HG02981 (cell line): ENCODE results near the gene FGFR1OP2.

ENCODE experiments used
- ATAC-seq: cut with Tn5 transposase; IDR thresholded peaks from one replicate; pipeline ENCODE4 v1.9.1; 2021; ENCODE audit warnings: mild to moderate bottlenecking, moderate library complexity; ENCODE audit not compliant: unreplicated experiment

Gene FGFR1OP2

DNA sequence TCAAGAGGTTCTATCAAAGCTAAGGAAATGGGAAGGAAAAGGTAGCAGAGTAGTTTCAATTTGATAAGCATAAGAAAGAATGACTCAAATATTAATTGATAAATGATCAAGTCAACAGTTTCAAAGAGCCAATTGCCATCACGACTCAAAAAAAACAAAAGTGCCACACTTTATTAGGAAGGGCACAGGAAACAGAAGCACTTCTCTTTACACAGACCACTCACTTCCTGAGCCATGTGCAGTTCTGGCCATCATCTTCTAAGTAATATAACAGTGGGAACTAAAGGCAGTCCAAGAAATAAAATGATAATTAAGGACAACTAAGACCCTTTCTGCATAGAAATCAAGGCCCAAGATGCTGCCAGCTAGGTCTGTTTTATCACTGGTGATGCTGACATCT lies 62.7 kb downstream of the FGFR1OP2 start:
- ATAC-seq, result no peak

DNA sequence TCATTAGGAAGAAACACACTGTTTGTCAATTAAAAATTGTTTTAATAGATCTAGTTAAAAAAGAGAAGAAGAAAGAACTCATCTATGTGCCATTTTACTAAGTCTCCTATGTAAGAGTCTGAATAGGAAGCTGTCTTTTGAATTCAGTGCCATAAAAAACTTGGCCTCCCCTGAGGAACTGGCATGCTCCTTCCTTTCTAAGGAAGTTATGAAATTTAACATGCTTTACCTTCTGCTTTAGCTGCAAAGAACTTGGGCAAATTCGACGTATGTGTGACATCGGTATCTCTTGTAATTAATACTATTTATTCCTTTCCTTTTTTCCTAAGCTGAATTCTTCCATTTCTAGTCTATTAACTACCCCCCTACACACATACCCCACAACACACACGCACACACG lies 63.4 kb downstream of the FGFR1OP2 start:
- no peak for ATAC-seq

DNA sequence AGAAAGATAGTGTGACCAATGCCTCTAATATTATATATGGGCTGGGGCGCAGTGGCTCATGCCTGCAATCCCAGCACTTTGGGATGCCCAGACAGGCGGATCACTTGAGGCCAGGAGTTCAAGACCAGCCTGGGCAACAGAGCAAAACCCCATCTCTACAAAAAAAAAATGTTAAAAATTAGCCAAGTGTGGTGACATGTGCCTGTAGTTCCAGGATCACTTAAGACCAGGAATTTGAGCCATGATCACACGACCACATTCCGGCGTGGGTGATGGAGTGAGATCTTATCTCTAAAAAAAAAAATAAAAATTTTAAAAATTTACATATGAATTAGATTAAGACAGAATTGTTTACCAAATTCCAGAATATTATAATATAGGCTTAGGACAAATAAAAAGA lies 63.9 kb downstream of the FGFR1OP2 start:
- no peak for ATAC-seq

DNA sequence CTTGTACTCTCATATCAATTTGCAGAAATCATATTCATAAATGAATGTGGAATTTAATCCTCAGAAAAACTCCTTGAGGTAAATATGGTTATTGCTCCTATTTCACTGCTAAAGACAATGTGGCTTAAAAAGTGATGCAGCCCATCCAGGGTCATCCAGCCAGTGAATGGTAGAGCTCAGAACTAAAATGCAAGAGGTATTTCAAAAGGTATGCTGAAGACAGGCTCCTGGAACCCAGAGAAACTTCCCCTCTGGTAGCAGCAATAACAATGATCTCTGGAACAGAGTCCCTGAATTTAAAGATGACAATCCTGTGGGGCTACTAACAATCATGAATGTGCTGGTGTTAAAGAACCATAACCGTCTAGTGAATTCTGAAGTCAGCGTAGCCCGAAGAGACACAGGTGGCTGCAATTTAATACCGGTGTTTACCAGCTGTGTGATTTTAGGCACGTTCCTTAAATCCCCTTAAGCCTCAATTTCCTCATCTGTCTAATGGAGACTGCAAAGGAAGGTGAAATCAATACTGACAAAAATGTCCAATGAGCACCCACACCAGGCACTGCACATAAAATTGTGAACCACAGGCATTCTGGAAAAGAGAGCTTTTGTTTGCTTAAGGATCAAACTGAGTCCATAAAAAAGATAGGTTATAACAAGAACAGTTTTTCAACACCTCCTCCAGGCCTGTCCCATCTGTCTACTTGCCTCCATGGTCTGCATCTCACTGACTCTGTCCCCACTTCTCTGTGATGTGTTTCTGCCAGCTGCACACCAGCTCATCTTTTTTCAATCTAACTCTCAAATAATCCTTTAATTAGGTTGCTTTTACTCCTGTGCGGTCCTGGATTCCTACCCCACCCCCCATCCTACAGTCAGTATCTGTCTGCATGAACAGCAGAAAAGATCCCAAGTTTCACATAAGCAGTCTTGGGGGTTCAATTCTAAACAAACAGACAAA lies 65.4 kb downstream of the FGFR1OP2 start:
- no peak for ATAC-seq

DNA sequence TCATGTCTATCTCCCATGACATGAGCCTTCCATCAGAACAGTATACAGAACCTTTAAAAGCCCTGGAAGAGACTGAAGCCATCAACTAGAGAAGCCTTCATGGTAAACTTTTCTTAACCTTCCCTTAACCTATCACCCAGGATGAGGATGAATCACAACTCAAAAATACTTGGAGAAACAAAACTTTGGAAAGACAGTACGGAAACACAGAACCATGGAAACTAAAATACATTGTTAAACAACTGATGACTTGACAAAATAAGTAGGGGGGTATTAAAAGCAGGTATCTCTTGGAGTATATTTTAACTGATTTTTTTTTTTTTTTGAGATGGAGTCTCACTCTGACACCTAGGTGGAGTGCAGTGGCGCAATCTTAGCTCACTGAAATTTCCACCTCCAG lies 67.2 kb downstream of the FGFR1OP2 start:
- no peak for ATAC-seq

DNA sequence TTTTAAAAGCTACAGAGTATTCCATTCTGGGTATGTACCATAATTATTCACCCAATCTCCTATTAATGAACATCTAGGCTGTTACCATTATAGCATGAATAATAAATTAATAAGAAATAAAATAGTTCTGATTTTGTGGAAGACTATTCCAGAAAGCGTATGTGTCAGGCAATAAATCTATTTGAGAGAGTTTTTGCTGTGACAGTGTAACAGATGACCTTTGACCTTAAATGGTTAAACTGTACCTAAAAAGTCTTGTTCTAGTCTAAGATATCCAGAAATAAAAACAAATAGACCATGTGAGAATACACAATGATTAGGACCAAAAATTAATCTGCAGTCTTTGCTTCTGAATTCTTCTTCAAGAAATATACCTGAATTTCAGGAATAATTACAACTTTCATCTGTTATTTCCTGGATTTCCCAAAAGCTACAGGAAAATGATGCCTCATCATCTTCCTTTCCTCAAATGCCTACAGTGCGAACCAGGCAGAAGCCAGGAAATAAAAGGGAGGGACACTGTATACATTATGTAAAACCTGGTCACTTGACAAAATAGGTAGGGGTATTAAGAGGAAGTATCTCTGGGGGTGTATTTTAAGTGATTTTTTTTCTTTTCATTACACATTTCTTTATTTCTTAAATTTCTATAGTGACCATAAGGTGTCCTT lies 68.7 kb downstream of the FGFR1OP2 start:
- no peak for ATAC-seq

DNA sequence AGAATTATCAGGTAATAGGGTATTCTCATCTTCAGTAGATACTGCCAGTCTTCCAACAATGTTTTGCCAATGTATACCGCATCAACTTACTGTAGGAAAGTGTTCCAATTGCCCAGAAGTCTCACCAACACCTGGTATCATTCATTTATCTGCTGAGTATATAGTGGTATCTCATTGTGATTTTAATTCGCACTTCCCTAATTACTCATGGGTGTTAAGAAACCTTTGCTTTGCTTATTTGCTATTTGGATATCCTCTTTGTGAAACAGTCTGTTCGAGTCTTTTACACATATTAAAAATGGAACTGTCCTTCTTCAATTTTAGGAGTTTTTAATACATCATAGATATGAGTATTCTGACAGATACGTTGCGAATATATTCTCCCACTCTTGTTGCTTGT lies 69.8 kb downstream of the FGFR1OP2 start:
- no peak for ATAC-seq

DNA sequence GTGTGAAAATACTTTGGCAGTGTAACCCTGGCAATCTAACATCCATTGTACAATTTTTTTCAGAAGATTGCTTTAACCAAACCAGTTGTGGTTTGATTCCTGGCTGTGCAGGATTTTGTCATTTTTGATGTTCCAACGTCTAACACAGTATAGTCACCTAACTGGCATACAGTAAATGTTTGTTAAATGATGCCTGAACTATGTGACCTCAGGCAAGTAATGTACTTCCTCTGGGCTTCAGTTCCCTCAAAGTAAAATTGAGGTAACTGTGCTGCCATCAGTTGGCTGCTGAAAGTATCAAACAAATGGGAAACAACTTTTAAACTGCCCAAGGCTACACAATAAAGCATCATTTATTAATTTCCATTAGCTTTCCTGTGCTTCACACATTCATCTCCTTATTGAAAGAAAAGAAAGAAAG lies 71.6 kb downstream of the FGFR1OP2 start:
- ATAC-seq, result no peak

DNA sequence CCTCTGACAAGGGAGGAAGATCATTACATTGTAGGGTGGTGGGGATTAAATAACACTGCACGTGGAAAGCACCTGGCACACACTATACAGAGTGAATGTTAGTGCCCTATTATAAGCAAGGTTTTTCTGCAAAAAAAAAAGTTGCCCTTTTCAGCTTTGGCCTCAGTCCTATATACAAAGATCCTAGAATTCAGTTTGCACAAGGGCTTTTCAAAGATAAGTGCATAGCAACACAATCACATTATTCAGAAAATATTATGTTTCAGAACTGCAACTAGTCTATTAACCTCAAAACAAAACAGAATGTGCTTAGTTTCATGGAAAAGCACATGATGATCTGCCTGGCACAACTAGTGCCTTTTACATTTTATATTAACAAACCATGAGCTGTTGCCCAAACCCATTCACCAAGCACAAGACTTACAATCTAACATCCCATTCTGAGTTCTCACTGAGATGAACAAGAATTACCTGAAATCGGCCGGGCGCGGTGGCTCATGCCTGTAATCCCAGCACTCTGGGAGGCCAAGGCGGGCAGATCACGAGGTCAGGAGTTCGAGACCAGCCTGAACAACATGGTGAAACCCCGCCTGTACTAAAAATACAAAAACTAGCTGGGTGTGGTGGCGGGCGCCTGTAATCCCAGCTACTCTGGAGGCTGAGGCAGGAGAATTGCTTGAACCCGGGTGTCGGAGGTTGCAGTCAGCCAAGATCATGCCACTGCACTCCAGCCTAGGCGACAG lies 74.1 kb downstream of the FGFR1OP2 start:
- no peak for ATAC-seq

DNA sequence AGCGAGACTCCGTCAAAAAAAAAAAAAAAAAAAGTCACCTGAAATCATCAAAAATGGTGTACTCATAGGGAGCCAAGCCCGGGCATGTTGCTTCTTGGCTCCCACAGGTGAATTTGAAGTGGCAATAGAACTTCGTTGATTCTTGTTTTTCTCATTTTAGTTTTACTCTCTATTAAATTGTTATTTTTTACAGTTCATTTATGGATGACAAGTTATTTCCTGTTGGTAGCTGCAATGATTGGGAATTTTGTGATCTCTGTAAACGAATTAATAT lies 74.6 kb downstream of the FGFR1OP2 start:
- no peak for ATAC-seq

DNA sequence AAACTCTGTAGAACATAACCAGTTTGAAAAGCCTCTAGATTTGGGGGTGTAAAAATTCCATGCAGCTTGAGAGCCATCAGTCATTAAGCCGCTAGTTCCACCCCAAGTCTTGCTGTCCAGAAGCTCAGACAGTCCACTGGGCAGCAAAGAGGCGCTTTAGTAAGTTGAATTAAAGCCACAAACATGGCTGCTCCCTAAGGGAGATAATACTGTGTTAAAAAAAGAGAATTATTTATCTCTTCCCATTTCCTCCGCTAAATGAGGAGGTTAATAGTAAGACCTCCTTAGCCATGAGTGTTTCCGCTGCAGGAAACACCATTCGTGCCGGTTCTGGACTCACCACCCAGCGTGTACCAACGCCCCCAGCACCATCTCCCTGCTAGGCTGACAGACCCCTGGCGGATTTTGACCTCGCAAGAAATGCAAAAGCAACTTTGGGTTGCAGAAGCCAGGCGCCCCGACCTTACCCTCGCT lies 75.4 kb downstream of the FGFR1OP2 start:
- ATAC-seq, result peak; percentile 11

DNA sequence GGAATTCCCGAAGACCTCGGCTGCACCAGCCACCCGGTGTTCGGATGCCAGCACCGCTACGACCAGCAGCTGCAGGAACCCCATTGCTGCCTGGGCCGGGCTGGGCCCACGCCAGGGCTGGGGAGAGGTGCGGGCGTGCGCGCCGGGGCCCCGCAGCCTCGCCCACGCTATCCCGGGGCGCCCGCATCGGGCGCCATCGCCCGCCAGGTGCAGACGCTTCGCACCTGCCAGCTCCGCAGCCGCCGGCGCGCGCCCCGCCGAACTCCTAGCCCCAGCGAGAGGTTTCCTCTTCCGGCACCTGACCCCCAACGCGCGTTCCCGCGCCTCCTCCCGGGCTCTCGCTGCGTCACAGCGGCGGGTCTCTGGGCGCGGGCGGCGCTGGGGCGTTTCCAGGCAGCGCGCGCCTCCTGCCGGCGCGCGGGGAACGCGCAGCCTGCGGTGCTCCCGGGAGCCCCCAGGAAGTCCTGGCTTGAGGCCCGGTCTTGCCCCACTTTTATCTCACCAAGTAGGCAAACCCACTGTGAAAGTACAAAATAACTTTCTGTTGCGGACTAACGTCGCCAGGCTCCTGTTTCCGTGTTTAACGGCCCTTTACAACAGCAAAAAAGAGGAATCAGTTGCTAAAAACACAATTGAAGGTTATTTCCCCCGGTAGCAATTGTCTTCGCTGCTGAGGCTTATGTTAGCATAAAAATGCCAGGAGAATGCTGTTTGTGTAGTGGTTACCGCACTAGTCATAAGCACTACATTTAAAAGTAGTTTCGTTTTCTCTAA lies 76.0 kb downstream of the FGFR1OP2 start, which contains the start of gene TM7SF3:
Gene TM7SF3, minus strand, starts transcription at position 300 of the 774 bp plus-strand sequence. Its CDS starts 216 bp downstream, at position 84.
- peak; percentile 87 for ATAC-seq

DNA sequence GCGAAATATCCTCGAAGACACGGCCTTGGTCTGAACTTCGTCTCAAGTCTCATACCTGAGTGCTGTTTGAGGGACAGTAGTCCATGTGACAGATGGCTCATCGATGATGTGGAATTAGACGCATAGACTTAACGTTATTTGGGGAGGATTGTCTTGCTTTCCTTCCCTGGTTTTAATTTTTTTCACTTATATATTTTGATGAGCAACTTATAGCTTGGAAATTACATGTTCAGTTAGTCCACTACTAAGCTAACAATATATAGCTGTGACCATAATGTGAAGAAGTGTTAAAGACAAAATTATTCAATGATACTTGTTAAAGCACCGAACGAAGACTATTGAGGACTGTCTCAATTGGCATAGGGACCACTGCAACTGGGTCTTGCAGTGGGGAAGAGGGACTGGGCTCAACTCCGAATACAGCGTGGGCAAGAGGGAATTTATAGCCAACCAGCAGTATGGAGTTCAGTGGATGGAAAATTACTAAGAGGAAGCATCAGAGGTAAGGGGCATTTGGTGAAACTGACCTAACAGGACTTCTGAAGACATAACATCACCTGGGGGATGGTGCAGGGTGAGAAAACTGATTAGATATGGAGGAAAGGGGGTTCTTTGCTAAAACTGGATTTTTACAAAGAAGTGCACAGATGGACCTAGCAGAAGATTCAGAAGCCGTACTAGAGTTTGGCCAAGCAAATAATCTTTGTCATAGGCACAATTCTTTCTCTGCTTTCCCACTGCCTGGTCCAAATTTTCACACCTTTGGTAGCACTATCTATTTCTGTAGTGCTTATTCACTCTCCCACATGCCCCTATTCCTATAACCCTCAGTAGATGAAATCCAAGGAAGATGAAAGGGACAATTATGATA lies 76.8 kb downstream of the FGFR1OP2 start:
- ATAC-seq, result no peak

DNA sequence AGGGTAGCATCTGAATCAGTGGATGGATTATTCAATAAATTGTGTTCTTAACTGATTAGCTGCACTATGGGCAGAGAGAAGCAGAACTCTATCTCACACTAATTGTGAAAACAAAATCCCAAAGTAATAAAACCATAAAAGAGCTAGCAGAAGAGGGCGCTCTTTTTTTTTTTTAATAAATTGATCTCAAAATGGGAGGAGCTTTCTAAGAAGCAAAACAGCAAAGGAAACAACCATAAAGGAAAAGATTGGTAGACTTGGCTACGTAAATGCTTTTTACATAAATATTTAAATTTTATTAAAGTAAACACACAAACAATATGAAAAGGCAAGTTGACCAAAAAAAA lies 77.4 kb downstream of the FGFR1OP2 start:
- ATAC-seq, result no peak
